Uterus (tissue), 2 donors: ENCODE results near the gene CACNA1D.

Experiments used
- POLR2A ChIP-seq, 2 donors: fragments of 450-650 bp; IDR thresholded peaks; one replicate each; pipeline ENCODE4 v1.6.1; 2016; ENCODE audit warnings: antibody characterized with exemption in 2 of 2, mild to moderate bottlenecking in 1 of 2, moderate library complexity in 1 of 2
- TF ChIP-seq, protein P1 (sequence below), 4 experiments: fragments of 200-600 bp in 2 of 4; fragments of 450-650 bp in 2 of 4; sonication (generic) in 2 of 4; IDR thresholded peaks; one replicate each; pipeline ENCODE4 v1.5.1; 2016 to 2019; ENCODE audit warnings: antibody characterized with exemption in 4 of 4, mild to moderate bottlenecking in 2 of 4, moderate library complexity in 1 of 4

- TF ChIP-seq, protein P1, sequence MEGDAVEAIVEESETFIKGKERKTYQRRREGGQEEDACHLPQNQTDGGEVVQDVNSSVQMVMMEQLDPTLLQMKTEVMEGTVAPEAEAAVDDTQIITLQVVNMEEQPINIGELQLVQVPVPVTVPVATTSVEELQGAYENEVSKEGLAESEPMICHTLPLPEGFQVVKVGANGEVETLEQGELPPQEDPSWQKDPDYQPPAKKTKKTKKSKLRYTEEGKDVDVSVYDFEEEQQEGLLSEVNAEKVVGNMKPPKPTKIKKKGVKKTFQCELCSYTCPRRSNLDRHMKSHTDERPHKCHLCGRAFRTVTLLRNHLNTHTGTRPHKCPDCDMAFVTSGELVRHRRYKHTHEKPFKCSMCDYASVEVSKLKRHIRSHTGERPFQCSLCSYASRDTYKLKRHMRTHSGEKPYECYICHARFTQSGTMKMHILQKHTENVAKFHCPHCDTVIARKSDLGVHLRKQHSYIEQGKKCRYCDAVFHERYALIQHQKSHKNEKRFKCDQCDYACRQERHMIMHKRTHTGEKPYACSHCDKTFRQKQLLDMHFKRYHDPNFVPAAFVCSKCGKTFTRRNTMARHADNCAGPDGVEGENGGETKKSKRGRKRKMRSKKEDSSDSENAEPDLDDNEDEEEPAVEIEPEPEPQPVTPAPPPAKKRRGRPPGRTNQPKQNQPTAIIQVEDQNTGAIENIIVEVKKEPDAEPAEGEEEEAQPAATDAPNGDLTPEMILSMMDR (IDR thresholded peaks at IDR 0.05), result no peak
- TF ChIP-seq POLR2A (IDR thresholded peaks at IDR 0.05), result no peak
Measured at GRCh38 chr3:53763353-53763752, 268.9 kb downstream of the CACNA1D start.
